Inflammatory macrophage treated with lipopolysaccharide for 1 hour (primary cell): ENCODE data around the gene RNU6-9.
"Not testable (repeated sequence)": the region's sequence is repeated elsewhere in the genome, so short reads cannot be mapped to it uniquely, and the experiment has no call there.

Experiments
- DNase-seq, 2 donors: peaks; one replicate each; pipeline ENCODE4 v3.0.0-alpha.2; 2020 to 2022

The RNU6-9 gene

DNA sequence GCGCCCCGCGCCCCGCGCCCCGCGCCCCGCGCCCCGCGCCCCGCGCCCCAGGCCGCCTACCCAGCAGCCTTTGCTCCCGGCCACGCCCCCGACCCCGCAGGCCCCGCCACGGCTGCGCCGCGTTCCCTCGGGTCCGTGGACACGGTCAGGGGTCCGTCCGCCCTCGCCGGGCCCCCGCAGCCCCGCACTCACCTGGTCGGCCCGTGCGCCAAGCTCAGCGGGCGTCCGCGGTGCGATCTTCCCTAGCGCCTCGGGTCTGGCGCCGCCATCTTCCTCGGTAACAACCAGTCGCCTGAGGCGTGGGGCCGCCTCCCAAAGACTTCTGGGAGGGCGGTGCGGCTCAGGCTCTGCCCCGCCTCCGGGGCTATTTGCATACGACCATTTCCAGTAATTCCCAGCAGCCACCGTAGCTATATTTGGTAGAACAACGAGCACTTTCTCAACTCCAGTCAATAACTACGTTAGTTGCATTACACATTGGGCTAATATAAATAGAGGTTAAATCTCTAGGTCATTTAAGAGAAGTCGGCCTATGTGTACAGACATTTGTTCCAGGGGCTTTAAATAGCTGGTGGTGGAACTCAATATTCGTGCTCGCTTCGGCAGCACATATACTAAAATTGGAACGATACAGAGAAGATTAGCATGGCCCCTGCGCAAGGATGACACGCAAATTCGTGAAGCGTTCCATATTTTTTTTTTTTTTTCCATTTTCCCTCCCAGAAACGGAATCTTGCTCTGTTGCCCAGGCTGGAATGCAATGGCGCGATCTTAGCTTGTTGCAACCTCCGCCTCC lies at the start of gene RNU6-9, which contains the start of gene MED16:
Gene RNU6-9 (plus strand): TSS at position 591 of the 796 bp plus-strand sequence.
Gene MED16 (minus strand): TSS at position 294 of the 796 bp plus-strand sequence. CDS start 2,056 bp downstream, outside the sequence.
- DNase-seq, result peak; percentile 88 to 93

DNA sequence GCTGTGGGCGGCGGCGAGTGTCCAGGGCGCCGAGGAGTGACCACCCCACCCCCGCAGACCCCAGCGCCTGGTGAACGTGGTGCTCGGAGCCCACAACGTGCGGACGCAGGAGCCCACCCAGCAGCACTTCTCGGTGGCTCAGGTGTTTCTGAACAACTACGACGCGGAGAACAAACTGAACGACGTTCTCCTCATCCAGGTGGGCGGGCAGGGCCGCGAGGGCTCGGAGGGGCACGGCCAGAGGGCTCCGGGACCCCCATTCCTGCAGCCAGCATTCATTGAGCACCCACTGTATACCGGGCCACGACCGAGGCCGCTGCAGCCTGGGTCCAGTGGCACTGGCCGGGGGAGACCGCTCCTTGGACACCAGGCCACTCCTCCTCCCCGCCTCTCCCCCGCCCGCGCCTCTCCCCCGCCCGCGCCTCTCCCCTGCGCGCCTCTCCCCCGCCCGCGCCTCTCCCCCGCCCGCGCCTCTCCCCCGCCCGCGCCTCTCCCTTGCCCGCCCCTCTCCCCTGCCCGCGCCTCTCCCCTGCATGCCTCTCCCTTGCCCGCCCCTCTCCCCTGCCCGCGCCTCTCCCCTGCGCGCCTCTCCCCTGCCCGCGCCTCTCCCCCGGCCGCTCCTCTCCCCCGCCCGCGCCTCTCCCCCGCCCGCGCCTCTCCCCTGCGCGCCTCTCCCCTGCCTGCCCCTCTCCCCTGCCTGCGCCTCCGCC lies 49.3 kb upstream of the RNU6-9 start:
- no peak for DNase-seq

GRCh38 chr19:844546-844971 lies 48.7 kb upstream of the RNU6-9 start:
- no peak for DNase-seq

DNA sequence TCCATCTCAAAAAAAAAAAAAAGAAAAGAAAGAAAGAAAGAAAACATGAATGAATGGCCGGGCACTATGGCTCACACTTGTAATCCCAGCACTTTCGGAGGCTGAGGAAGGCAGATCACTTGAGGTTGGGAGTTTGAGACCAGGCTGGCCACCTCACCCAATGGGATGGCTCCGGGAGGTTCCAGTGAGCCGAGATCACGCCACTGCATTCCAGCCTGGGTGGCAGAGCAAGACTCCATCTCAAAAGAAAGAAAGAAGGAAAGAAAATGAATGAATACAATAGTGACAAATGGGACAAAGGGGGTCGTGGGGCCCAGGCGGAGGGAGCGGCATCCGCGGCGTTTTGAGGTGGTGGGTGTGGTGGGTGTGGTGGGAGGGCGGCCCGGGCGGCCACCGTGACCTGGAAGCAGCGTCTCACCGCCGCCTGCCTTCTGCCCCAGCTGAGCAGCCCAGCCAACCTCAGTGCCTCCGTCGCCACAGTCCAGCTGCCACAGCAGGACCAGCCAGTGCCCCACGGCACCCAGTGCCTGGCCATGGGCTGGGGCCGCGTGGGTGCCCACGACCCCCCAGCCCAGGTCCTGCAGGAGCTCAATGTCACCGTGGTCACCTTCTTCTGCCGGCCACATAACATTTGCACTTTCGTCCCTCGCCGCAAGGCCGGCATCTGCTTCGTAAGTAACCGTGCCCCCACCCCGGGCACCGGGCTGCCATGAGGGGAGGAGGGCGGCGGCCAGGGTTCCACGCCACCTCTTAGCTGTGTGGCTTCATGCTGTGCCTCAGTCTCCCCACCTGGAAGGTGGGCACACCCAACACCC lies 47.4 kb upstream of the RNU6-9 start:
- no peak for DNase-seq

DNA sequence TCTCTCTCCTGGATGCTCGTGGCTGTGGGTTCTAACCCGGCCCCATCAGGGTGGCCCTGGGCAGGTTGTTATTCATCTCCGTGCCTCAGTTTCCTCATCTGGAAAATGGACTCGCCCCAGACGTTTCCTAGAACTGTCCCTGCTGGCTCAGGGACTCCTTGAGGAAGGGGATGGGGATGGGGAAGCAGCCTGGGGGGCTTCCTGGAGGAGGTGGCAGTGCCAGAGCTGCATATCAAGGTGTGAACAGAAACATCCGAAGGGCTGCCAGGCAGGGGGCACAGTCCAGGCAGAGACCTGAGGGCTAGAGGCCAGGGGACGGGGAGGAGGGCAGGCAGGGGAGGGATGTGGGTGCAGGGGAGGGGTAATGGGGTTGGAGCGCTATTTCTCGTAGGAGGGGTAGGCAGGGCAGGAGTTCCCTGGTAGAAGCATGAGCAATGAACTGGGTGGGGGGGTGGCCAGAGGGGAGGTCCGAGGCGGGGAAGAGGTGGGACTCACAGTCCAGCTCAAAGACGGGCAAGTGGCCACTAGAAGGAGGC lies 44.8 kb upstream of the RNU6-9 start:
- no peak for DNase-seq

GRCh38 chr19:849195-849594 lies 44.1 kb upstream of the RNU6-9 start:
- not testable (repeated sequence) for DNase-seq

- DNase-seq, result peak; percentile 34 to 36
Observed at GRCh38 chr19:850221-850978, 42.9 kb upstream of the RNU6-9 start.

- no peak for DNase-seq
Observed at GRCh38 chr19:850979-851335, 42.3 kb upstream of the RNU6-9 start.

GRCh38 chr19:852136-853013 lies 40.9 kb upstream of the RNU6-9 start, which contains the start of gene ELANE:
Gene ELANE, plus strand, starts transcription at chr19:852303. Its CDS starts 26 bp downstream, at chr19:852329.
- DNase-seq, result no peak

DNA sequence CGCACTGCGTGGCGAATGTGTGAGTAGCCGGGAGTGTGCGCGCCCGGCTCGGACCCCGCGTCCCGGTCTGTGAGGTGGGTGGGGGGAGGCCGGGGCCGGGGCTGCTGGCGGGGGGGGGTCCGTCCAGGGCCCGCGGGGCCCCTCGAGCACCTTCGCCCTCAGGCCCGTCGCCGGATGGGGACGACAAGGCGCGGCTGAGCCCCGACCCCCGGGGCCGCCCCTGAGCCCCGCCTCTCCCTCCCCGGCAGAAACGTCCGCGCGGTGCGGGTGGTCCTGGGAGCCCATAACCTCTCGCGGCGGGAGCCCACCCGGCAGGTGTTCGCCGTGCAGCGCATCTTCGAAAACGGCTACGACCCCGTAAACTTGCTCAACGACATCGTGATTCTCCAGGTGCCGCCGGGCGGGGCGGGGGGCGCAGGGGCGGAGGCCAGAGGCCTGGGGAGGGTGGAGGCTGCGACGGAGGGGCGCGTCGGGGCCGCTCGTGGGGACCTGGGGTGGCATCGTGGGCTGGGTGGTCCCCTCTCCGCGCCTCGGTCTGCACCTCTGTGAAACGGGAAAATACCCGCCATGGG lies 40.2 kb upstream of the RNU6-9 start:
- DNase-seq, result no peak

DNA sequence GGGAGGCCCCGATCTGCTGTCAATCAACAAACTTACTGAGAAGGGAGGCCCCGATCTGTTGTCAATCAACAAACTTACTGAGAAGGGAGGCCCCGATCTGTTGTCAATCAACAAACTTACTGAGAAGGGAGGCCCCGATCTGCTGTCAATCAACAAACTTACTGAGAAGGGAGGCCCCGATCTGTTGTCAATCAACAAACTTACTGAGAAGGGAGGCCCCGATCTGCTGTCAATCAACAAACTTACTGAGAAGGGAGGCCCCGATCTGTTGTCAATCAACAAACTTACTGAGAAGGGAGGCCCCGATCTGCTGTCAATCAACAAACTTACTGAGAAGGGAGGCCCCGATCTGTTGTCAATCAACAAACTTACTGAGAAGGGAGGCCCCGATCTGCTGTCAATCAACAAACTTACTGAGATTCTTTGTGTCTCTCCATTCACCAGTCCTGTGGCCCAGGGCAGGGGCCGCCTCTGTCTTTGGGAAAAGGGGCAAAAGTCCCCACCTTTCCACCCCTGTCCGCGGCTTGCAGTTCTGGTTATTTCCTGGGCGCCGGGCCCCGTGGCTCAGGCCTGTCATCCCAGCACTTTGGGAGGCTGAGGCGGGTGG lies 39.6 kb upstream of the RNU6-9 start:
- not testable (repeated sequence) for DNase-seq

GRCh38 chr19:854549-854948 lies 38.7 kb upstream of the RNU6-9 start:
- no peak for DNase-seq

DNA sequence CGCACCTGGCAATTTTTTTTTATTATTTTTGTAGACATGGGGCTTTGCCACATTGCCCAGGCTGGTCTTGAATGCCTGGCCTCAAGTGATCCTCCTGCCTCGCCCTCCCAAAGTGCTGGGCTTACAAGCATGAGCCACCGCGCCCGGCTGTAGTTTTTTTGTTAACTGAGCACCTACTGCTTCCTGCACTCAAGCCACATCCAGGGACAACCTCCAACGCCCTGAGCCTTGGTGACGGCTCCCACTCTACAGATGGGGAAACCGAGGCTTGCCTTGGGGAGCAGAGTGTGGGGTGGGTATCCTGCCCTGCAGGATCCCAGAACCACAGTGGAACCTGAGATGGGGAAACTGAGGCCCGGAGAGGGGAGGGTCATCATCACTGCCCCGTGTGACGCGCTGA lies 38.1 kb upstream of the RNU6-9 start:
- no peak for DNase-seq

- no peak for DNase-seq
Observed at GRCh38 chr19:855566-856120, 37.6 kb upstream of the RNU6-9 start.

DNA sequence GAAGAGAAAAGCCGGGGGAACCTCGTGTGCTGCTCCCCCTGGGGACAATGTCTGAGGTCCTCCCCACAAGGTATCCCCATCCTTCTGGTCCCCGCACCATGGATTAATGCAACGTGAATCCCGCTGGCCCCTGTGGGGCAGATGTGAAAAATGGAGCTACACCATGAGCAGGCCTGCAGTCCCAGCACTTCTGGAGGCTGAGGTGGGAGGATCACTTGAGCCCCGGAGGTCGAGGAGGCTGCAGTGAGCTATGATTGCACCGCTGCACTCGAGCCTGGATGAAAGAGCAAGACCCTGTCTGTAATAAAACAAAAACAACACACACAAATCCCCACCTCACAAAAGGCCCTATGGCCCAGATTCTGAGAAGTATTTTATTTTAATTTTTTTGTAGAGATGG lies 35.0 kb upstream of the RNU6-9 start:
- no peak for DNase-seq

DNA sequence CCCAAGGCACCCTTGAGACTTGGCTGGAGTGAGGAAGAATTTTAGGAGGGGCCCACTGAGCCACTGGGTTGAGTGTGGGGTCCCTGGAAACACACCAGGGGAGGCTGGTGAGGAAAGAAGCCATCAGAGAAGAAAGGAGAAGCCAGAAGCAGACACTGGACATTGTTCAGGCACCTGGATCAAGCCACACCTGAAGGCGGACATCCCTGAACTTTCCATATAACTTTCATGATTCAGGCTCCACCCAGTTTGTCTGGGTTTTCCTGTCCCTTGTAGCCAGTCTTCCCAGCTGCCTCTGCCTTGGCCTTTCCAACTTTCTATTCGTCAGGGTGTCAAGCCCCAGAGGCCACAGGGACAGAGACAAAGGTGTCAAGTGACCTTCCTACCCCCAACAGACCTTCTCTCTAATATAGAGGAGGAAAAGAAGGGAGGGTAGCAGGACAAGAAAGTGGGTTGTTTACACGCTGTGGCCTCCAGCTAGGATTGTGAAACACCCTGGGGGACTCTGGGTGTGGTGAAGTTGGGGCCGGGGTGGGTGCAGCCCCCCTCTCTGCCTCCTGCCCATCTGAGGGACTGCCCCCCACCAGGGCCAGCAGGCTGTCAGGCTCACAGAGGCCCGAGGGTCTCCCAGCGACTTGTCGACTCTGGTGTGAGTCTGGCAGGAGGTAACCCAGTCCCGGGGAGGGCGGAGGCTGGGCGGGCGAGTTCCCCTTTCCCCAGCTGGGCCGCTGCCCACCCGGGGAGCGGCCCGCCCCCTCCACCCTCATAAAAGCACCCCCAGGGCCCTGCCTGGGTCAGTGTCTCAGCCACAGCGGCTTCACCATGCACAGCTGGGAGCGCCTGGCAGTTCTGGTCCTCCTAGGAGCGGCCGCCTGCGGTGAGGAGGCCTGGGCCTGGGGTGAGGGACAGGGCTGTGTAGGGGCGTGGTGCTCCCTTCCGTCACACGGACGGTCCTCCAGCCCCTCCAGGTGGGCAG lies 34.1 kb upstream of the RNU6-9 start, which contains the start of gene CFD:
Gene CFD (plus strand): TSS at position 797 of the 976 bp plus-strand sequence. CDS start 26 bp downstream, at position 823.
- DNase-seq, result peak; percentile 23 to 56

GRCh38 chr19:861141-861755 lies 32.0 kb upstream of the RNU6-9 start:
- DNase-seq, result no peak
